ENCODE data around the gene SLC39A11.
"Not testable (repeated sequence)": the region's sequence is repeated elsewhere in the genome, so short reads cannot be mapped to it uniquely, and the experiment has no call there.

SLC39A11 gene

GRCh38 chr17:72833128-72833765, 259.2 kb downstream of the SLC39A11 start:
- CTCF ChIA-PET: no interaction called here
- POLR2A ChIA-PET: no interaction called here
- no peak for DNase-seq (ENCODE audit: extremely low spot score)
- TF ChIP-seq BHLHE40 (IDR thresholded peaks at IDR 0.05; ENCODE audit: borderline replicate concordance): no peak
- TF ChIP-seq FOXM1 (IDR thresholded peaks at IDR 0.05; ENCODE audit: borderline replicate concordance): no peak
- TF ChIP-seq NFRKB (IDR thresholded peaks at IDR 0.05): no peak
- no peak for TF ChIP-seq ZNF384 (IDR thresholded peaks at IDR 0.05)
- no peak for TF ChIP-seq ARNT (IDR thresholded peaks at IDR 0.05)
- TF ChIP-seq HDGF (IDR thresholded peaks at IDR 0.05; ENCODE audit: borderline replicate concordance): no peak
- TF ChIP-seq L3MBTL2 (conservative IDR thresholded peaks at IDR 0.05): no peak
- TF ChIP-seq TARDBP (IDR thresholded peaks at IDR 0.05): no peak
- no peak for TF ChIP-seq SUZ12 (IDR thresholded peaks at IDR 0.05)
- no peak for TF ChIP-seq FOXK2 (IDR thresholded peaks at IDR 0.05)
- TF ChIP-seq CTBP1 (IDR thresholded peaks at IDR 0.05; ENCODE audit: borderline replicate concordance): no peak
- no peak for TF ChIP-seq LEF1 (IDR thresholded peaks at IDR 0.05; ENCODE audit: borderline replicate concordance)
- no peak for TF ChIP-seq FOXA1 (IDR thresholded peaks at IDR 0.05)

- ChIA-PET CTCF (no interaction called here), POLR2A (no interaction called here)
- TF ChIP-seq CTBP1 (IDR thresholded peaks at IDR 0.05; ENCODE audit: borderline replicate concordance) (no peak), SP1 (IDR thresholded peaks at IDR 0.05) (no peak), ARNT (IDR thresholded peaks at IDR 0.05) (no peak), FOXK2 (IDR thresholded peaks at IDR 0.05) (no peak), TARDBP (IDR thresholded peaks at IDR 0.05) (no peak), FOXA1 (IDR thresholded peaks at IDR 0.05) (no peak), LEF1 (IDR thresholded peaks at IDR 0.05; ENCODE audit: borderline replicate concordance) (no peak), L3MBTL2 (conservative IDR thresholded peaks at IDR 0.05) (no peak), ZNF384 (IDR thresholded peaks at IDR 0.05) (no peak), SUZ12 (IDR thresholded peaks at IDR 0.05) (no peak)
- DNase-seq (ENCODE audit: extremely low spot score): no peak
Observed at GRCh38 chr17:72832306-72832705, 260.2 kb downstream of the SLC39A11 start.

- ChIA-PET POLR2A (no interaction called here), CTCF (no interaction called here)
Observed at GRCh38 chr17:72829883-72830282, 262.6 kb downstream of the SLC39A11 start.

GRCh38 chr17:72826602-72827001, 265.9 kb downstream of the SLC39A11 start:
- DNase-seq (ENCODE audit: extremely low spot score): no peak
- ChIA-PET CTCF (no interaction called here), POLR2A (no interaction called here)
- TF ChIP-seq LEF1 (IDR thresholded peaks at IDR 0.05; ENCODE audit: borderline replicate concordance): no peak
- TF ChIP-seq SUZ12 (IDR thresholded peaks at IDR 0.05): no peak
- TF ChIP-seq CTBP1 (IDR thresholded peaks at IDR 0.05; ENCODE audit: borderline replicate concordance): no peak
- no peak for TF ChIP-seq PKNOX1 (IDR thresholded peaks at IDR 0.05)
- no peak for TF ChIP-seq HDGF (IDR thresholded peaks at IDR 0.05; ENCODE audit: borderline replicate concordance)
- no peak for TF ChIP-seq ARNT (IDR thresholded peaks at IDR 0.05)
- no peak for TF ChIP-seq FOXA1 (IDR thresholded peaks at IDR 0.05)
- no peak for TF ChIP-seq NFRKB (IDR thresholded peaks at IDR 0.05)
- TF ChIP-seq BHLHE40 (IDR thresholded peaks at IDR 0.05; ENCODE audit: borderline replicate concordance): no peak
- TF ChIP-seq FOXK2 (IDR thresholded peaks at IDR 0.05): no peak

More at GRCh38 chr17:72829883-72830282, 262.6 kb downstream of the SLC39A11 start:
- no peak for DNase-seq (ENCODE audit: extremely low spot score)
- TF ChIP-seq TARDBP (IDR thresholded peaks at IDR 0.05) (no peak), FOXM1 (IDR thresholded peaks at IDR 0.05; ENCODE audit: borderline replicate concordance) (no peak), SUZ12 (IDR thresholded peaks at IDR 0.05) (no peak), HDGF (IDR thresholded peaks at IDR 0.05; ENCODE audit: borderline replicate concordance) (no peak), PKNOX1 (IDR thresholded peaks at IDR 0.05) (no peak), FOXA1 (IDR thresholded peaks at IDR 0.05) (no peak), ZNF384 (IDR thresholded peaks at IDR 0.05) (no peak), SP1 (IDR thresholded peaks at IDR 0.05) (no peak), BHLHE40 (IDR thresholded peaks at IDR 0.05; ENCODE audit: borderline replicate concordance) (no peak), FOXK2 (IDR thresholded peaks at IDR 0.05) (no peak)

GRCh38 chr17:72826059-72826458, 266.4 kb downstream of the SLC39A11 start:
- DNase-seq (ENCODE audit: extremely low spot score); CTCF ChIA-PET; POLR2A ChIA-PET: not testable (repeated sequence)

GRCh38 chr17:72825218-72825617, 267.3 kb downstream of the SLC39A11 start:
- POLR2A ChIA-PET: no interaction called here
- no peak for TF ChIP-seq FOXM1 (IDR thresholded peaks at IDR 0.05; ENCODE audit: borderline replicate concordance)
- TF ChIP-seq NFRKB (IDR thresholded peaks at IDR 0.05): no peak
- TF ChIP-seq FOXK2 (IDR thresholded peaks at IDR 0.05): no peak
- no peak for TF ChIP-seq CTBP1 (IDR thresholded peaks at IDR 0.05; ENCODE audit: borderline replicate concordance)
- TF ChIP-seq L3MBTL2 (conservative IDR thresholded peaks at IDR 0.05): no peak
- TF ChIP-seq HDGF (IDR thresholded peaks at IDR 0.05; ENCODE audit: borderline replicate concordance): no peak
- no peak for TF ChIP-seq LEF1 (IDR thresholded peaks at IDR 0.05; ENCODE audit: borderline replicate concordance)
- TF ChIP-seq ELF4 (IDR thresholded peaks at IDR 0.05): no peak
- TF ChIP-seq FOXA1 (IDR thresholded peaks at IDR 0.05): no peak
- no peak for TF ChIP-seq ARNT (IDR thresholded peaks at IDR 0.05)
- DNase-seq (ENCODE audit: extremely low spot score): no peak
- CTCF ChIA-PET: no interaction called here

- DNase-seq (ENCODE audit: extremely low spot score); CTCF ChIA-PET; POLR2A ChIA-PET: not testable (repeated sequence)
Observed at GRCh38 chr17:72824267-72824666, 268.2 kb downstream of the SLC39A11 start.
